PC-3 (cell line): ENCODE data around the gene COL15A1.

Experiments used
- CTCF ChIP-seq: fragments of 300-600 bp; sonication (generic); conservative IDR thresholded peaks from 2 replicates; pipeline ENCODE4 v1.5.1; 2017; ENCODE audit warnings: antibody characterized with exemption, low read depth, mild to moderate bottlenecking, low read length
- EZH2 ChIP-seq: fragments of 300-600 bp; sonication (generic); IDR thresholded peaks from one replicate; pipeline ENCODE4 v1.6.1; 2017; ENCODE audit warnings: antibody characterized with exemption, mild to moderate bottlenecking, low read length; ENCODE audit not compliant: unreplicated experiment

- TF ChIP-seq CTCF (peak; percentile 84), EZH2 (no peak)
These were observed 31.4 kb downstream of the COL15A1 start for GRCh38 chr9:98974994-98975712.
